ENCODE measurements around the gene HEMK1. TPM values are rescaled to one million over a fixed set of nuclear protein-coding genes. Genes with fewer than 3 reads are reported as not detected.
A peak's percentile ranks its signal among the peaks of the same experiment; 100 is the strongest.

The HEMK1 gene
- total and polyA plus RNA-seq, 2 of the 4 experiments (the other 2 are of a cell fraction): 17.2 to 20.8 TPM

DNA sequence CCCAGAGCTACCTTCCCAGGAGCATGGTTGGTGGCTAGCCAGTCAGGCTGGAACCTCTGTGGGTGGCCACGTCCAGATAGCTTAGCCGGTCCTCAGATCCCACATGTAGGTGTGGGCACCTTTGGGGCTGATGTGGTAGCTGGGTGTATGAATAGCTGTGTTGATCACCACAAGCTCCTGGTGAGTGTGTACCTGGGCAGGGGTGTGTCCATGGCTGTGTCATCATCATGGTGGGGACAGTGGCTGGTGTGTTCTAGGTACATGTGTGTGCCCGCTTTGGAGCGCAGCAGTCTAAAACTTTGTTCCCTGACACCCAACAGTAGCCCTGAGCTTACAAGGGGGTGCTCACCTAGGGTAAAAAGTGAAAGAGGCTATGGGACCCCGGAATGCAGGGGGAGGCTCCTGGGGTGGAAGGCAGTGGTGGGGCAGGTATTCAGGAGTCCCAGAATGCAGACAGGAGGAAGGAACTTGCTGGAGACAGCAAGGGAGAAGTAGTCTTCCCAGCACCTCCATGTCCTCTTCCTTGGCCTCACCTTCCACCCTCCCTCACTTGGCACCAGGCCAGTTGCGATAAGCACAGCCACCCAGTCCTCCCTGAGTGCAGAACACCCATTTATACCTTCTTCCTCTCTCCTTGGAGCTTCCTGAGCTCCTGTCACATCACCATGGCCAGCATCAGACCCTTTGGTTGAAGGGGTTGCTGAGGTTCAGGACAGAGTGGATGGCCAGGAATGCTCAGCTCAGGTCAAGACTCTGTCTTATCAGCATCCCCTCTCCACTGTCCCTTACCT, 41.1 kb downstream of the HEMK1 start:
- H4K91ac ChIP-seq (ENCODE audit: insufficient read depth, low read depth, low read length): no peak overlapping the region
- peaks cover 11% of the 10 kb centered on the region for H3K9me1 ChIP-seq (ENCODE audit: insufficient read depth, low read length)
- no peak overlapping the region for H2BK120ac ChIP-seq (ENCODE audit: low read depth, low read length)
- H2BK5ac ChIP-seq (ENCODE audit: low read depth, low read length, poor library complexity, severe bottlenecking): no peak overlapping the region
- H2AFZ ChIP-seq (replicated peaks; ENCODE audit: low read length, poor library complexity): peak overlapping the region; percentile 94
- peak overlapping the region; percentile 70 for H3K9ac ChIP-seq (ENCODE audit: low read depth, low read length)
- H4K5ac ChIP-seq (ENCODE audit: low read depth, low read length): no peak overlapping the region
- no peaks in the 10 kb centered on the region for H4K20me1 ChIP-seq (ENCODE audit: insufficient read depth, low read length)
- H3K9me3 ChIP-seq (ENCODE audit: control insufficient read depth, insufficient read depth, low read length): no peaks in the 10 kb centered on the region
- no TSS peak for BruUV-seq (replicated peaks)
- no CpG with 5 or more reads among the region's 6 CpGs for WGBS, 2 experiments (ENCODE audit: extremely low coverage in 2 of 2, insufficient read length in 1 of 2)
- H3K23ac ChIP-seq (ENCODE audit: low read depth, low read length): peak overlapping the region; percentile 79
- no peak overlapping the region for H2BK20ac ChIP-seq (ENCODE audit: low read depth, low read length)
- dilution Hi-C loops (cut with HindIII; ENCODE audit: low sequenced_read_pairs, unreplicated experiment) (no loop called here), intact Hi-C loops (cut with micrococcal nuclease) (loop anchor here (10.0 kb wide), 1 partner anchor 1054 kb away; no protein-coding TSS in a partner anchor), in situ Hi-C loops (cut with MboI; ENCODE audit: low sequenced_read_pairs) (loop anchor here (5.0 to 25.0 kb wide), 2 partner anchors 38 to 1077 kb away; no protein-coding TSS in a partner anchor)
- peak overlapping the region; percentile 81 for H3K4me3 ChIP-seq (ENCODE audit: insufficient read depth, low read depth, low read length)
- no peaks in the 10 kb centered on the region for H3K27me3 ChIP-seq (ENCODE audit: control insufficient read depth, insufficient read depth, low read length)
- peak overlapping the region; percentile 79; the same call in 1 of the 2 replicates for H3K27ac ChIP-seq (ENCODE audit: insufficient read depth, low read length)
- peak overlapping the region; percentile 70 for H3K14ac ChIP-seq (replicated peaks; ENCODE audit: low read depth, low read length)
- DNase-seq (no peak), ATAC-seq (ENCODE audit: low read depth) (no peak)
- H2AK5ac ChIP-seq (ENCODE audit: low read depth, low read length): peak overlapping the region; percentile 70
- H3K18ac ChIP-seq (ENCODE audit: low read depth, low read length): no peak overlapping the region
- peak overlapping the region; percentile 92 for H3K4me2 ChIP-seq (ENCODE audit: low read depth, low read length)
- H2AK9ac ChIP-seq (replicated peaks; ENCODE audit: low read depth, low read length, poor library complexity): peak overlapping the region; percentile 86
- H4K8ac ChIP-seq (ENCODE audit: low read depth in 2 of 2, low read length in 2 of 2): no peak overlapping the region
- H2BK15ac ChIP-seq (ENCODE audit: low read depth, low read length): no peak overlapping the region
- H3K79me1 ChIP-seq (ENCODE audit: low read depth in 1 of 2, low read length in 2 of 2): peaks cover 13% of the 10 kb centered on the region in 2 experiments; a peak in 3 of 4 replicates
- peak overlapping the region; percentile 66; the same call in 1 of the 2 replicates for H3K4ac ChIP-seq (ENCODE audit: low read depth, low read length)
- CTCF ChIA-PET: interaction anchor here (0.8 to 1.5 kb wide), 2 partner anchors 39 to 68 kb away, joined by 3 to 5 read pairs; no protein-coding TSS in a partner anchor
- POLR2A ChIA-PET (ENCODE audit: unreplicated experiment): no interaction called here
- peaks cover 16% of the 10 kb centered on the region; the same call in 1 of the 2 replicates for H3K36me3 ChIP-seq (ENCODE audit: control insufficient read depth, insufficient read depth, low read length)
- H3K56ac ChIP-seq (ENCODE audit: extremely low read depth, insufficient read depth, low read length): no peak overlapping the region
- H3K4me1 ChIP-seq (ENCODE audit: control insufficient read depth, insufficient read depth, low read length): peaks cover 4% of the 10 kb centered on the region
- TF ChIP-seq, protein P1, sequence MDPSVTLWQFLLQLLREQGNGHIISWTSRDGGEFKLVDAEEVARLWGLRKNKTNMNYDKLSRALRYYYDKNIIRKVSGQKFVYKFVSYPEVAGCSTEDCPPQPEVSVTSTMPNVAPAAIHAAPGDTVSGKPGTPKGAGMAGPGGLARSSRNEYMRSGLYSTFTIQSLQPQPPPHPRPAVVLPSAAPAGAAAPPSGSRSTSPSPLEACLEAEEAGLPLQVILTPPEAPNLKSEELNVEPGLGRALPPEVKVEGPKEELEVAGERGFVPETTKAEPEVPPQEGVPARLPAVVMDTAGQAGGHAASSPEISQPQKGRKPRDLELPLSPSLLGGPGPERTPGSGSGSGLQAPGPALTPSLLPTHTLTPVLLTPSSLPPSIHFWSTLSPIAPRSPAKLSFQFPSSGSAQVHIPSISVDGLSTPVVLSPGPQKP (IDR thresholded peaks at IDR 0.05; ENCODE audit: borderline replicate concordance, low read depth, low read length): no peak
- TF ChIP-seq SMC3 (IDR thresholded peaks at IDR 0.05; ENCODE audit: low read depth, low read length) (no peak), BHLHE40 (IDR thresholded peaks at IDR 0.05; ENCODE audit: low read depth, low read length) (no peak), POLR2A (IDR thresholded peaks at IDR 0.05; ENCODE audit: low read depth, low read length) (no peak), CEBPB (IDR thresholded peaks at IDR 0.05; ENCODE audit: low read depth, low read length) (no peak), MAFK (IDR thresholded peaks at IDR 0.05; ENCODE audit: low read depth, low read length) (no peak), CHD1 (IDR thresholded peaks at IDR 0.05; ENCODE audit: low read depth, low read length) (no peak), NFE2L2 (IDR thresholded peaks at IDR 0.05; ENCODE audit: low read depth, low read length) (no peak), FOS (IDR thresholded peaks at IDR 0.05; ENCODE audit: low read depth, low read length) (no peak), MXI1 (IDR thresholded peaks at IDR 0.05; ENCODE audit: borderline replicate concordance, low read depth, low read length) (no peak), RCOR1 (IDR thresholded peaks at IDR 0.05; ENCODE audit: insufficient replicate concordance, low read length) (no peak), RAD21 (IDR thresholded peaks at IDR 0.05; ENCODE audit: low read length) (no peak)
- TF ChIP-seq, protein P2, sequence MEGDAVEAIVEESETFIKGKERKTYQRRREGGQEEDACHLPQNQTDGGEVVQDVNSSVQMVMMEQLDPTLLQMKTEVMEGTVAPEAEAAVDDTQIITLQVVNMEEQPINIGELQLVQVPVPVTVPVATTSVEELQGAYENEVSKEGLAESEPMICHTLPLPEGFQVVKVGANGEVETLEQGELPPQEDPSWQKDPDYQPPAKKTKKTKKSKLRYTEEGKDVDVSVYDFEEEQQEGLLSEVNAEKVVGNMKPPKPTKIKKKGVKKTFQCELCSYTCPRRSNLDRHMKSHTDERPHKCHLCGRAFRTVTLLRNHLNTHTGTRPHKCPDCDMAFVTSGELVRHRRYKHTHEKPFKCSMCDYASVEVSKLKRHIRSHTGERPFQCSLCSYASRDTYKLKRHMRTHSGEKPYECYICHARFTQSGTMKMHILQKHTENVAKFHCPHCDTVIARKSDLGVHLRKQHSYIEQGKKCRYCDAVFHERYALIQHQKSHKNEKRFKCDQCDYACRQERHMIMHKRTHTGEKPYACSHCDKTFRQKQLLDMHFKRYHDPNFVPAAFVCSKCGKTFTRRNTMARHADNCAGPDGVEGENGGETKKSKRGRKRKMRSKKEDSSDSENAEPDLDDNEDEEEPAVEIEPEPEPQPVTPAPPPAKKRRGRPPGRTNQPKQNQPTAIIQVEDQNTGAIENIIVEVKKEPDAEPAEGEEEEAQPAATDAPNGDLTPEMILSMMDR (conservative IDR thresholded peaks at IDR 0.05; ENCODE audit: low read depth, low read length): no peak
- TF ChIP-seq, protein P3, sequence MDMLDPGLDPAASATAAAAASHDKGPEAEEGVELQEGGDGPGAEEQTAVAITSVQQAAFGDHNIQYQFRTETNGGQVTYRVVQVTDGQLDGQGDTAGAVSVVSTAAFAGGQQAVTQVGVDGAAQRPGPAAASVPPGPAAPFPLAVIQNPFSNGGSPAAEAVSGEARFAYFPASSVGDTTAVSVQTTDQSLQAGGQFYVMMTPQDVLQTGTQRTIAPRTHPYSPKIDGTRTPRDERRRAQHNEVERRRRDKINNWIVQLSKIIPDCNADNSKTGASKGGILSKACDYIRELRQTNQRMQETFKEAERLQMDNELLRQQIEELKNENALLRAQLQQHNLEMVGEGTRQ (IDR thresholded peaks at IDR 0.05; ENCODE audit: low read depth, low read length): no peak
